Spleen (tissue), 7 donors: ENCODE data around the gene MEIOSIN.

Experiments used
- POLR2A ChIP-seq, 3 donors: fragments of 450-650 bp; IDR thresholded peaks; one replicate each; pipeline ENCODE4 v1.5.1; 2017; ENCODE audit warnings: antibody characterized with exemption in 3 of 3, mild to moderate bottlenecking in 1 of 3
- TF ChIP-seq, protein P1 (sequence below), 11 experiments: fragments of 200-600 bp in 7 of 11; fragments of 450-650 bp in 4 of 11; sonication (generic) in 4 of 11; IDR thresholded peaks in 8 of 11; conservative IDR thresholded peaks in 3 of 11; 1 replicate in 7 of 11; 2 replicates in 4 of 11; pipeline versions ENCODE4 v1.4.0 to v1.8.0; 2016 to 2021; ENCODE audit warnings: antibody characterized with exemption in 11 of 11, inconsistent platforms in 4 of 11, mild to moderate bottlenecking in 1 of 11
- donor health status: DM: no; HTN: no; CAD: no; lungs with moderate emphysema.
- donor health status: DM: no; HTN: no; CAD: no.
- donor health status: DM: no; HTN: no; CAD: no.

DNA sequence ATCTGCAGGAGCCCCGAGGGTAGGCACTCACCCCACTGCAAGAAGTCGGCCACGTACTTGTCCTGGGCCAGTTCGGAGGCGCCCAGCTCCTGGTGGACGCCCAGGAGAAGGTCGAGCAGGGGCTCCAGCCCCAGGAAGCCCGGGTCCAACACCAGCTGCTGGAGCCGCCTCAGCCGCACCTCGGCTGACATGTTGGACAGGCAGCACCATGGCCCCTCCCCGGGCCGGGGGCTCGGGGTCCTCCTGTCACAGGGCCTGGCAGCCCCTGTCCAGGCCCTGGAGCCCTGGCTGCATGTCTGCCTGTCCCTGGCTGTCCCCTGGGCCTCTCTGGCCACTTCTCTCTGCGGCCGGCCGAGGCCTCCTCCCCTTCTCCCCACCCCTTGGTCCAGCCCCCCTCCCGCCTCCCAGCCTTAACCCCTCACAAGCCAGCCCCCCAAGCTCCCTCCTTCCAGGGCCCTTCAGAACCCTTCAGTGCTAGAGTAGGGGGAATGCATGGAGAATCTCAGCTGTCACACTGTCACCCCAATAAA lies 49.0 kb downstream of the MEIOSIN start, which contains the start of gene DMPK:
- no peak for TF ChIP-seq POLR2A (IDR thresholded peaks at IDR 0.05)
- TF ChIP-seq, protein P1, sequence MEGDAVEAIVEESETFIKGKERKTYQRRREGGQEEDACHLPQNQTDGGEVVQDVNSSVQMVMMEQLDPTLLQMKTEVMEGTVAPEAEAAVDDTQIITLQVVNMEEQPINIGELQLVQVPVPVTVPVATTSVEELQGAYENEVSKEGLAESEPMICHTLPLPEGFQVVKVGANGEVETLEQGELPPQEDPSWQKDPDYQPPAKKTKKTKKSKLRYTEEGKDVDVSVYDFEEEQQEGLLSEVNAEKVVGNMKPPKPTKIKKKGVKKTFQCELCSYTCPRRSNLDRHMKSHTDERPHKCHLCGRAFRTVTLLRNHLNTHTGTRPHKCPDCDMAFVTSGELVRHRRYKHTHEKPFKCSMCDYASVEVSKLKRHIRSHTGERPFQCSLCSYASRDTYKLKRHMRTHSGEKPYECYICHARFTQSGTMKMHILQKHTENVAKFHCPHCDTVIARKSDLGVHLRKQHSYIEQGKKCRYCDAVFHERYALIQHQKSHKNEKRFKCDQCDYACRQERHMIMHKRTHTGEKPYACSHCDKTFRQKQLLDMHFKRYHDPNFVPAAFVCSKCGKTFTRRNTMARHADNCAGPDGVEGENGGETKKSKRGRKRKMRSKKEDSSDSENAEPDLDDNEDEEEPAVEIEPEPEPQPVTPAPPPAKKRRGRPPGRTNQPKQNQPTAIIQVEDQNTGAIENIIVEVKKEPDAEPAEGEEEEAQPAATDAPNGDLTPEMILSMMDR (IDR thresholded peaks at IDR 0.05 in 8 of 11, conservative IDR thresholded peaks at IDR 0.05 in 3 of 11): no peak
